H1 (cell line): ENCODE measurements around the gene FAR2. TPM values are rescaled to one million over a fixed set of nuclear protein-coding genes. Genes with fewer than 3 reads are reported as not detected.

Source experiments
- BACH1 ChIP-seq: IDR thresholded peaks from 2 replicates; pipeline ENCODE4 v1.6.1; 2012; ENCODE audit warnings: low read length, improper control_type of control experiment
- CBX5 ChIP-seq: fragments of 300-800, 300-1000 bp; sonication (generic); IDR thresholded peaks from 2 replicates; pipeline ENCODE4 v1.7.1; 2016; ENCODE audit warnings: antibody characterized with exemption, low read length, low read depth
- CHD7 ChIP-seq: fragments of 300-600 bp; sonication (generic); IDR thresholded peaks from 2 replicates; pipeline ENCODE4 v1.7.1; 2012; ENCODE audit warnings: low read length, moderate library complexity, mild to moderate bottlenecking, inconsistent platforms; ENCODE audit not compliant: insufficient replicate concordance
- MAFK ChIP-seq: IDR thresholded peaks from 2 replicates; pipeline ENCODE4 v1.6.1; 2012; ENCODE audit warnings: low read depth, mild to moderate bottlenecking, improper control_type of control experiment, low read length
- RFX5 ChIP-seq: IDR thresholded peaks from 2 replicates; pipeline ENCODE4 v1.6.1; 2011; ENCODE audit warnings: low read depth, low read length, improper control_type of control experiment, borderline replicate concordance
- RXRA ChIP-seq: IDR thresholded peaks from 2 replicates; pipeline ENCODE4 v1.6.1; 2011; ENCODE audit warnings: low read depth, mild to moderate bottlenecking, low read length, moderate library complexity; ENCODE audit not compliant: insufficient read depth
- ZNF274 ChIP-seq: IDR thresholded peaks from 2 replicates; pipeline ENCODE4 v1.7.0; 2012; ENCODE audit warnings: low read length, borderline replicate concordance; ENCODE audit errors: extremely low read depth
- polyA plus RNA-seq, 7 experiments: library from polyadenylated mRNA; depleted of rRNA in 3 of 7; stranded (reverse) in 5 of 7; unstranded in 2 of 7; fragments of >200 nt in 5 of 7; fragments of 200-250 nt in 2 of 7; gene quantifications; 1 replicate in 5 of 7; 2 replicates in 1 of 7; 4 replicates in 1 of 7; pipeline versions ENCODE4 v1.2.1 to v1.2.3, GENCODE V29; 2011 to 2013; ENCODE audit warnings: missing spikeins in 2 of 7, mixed read lengths in 2 of 7
- total RNA-seq: library from RNA; stranded (reverse); fragmentation: NEBNext Ultra II Directional; extraction: Animal tissue kit (Norgen Biotek cat#: 25700); gene quantifications from 2 replicates; pipeline ENCODE4 v1.2.1, GENCODE V29; 2021

The FAR2 gene
- total and polyA plus RNA-seq, 2 of the 8 experiments (the other 6 are each of a cell fraction or from before 2014, with no cell fraction given) = 24.0 to 24.1 TPM

DNA sequence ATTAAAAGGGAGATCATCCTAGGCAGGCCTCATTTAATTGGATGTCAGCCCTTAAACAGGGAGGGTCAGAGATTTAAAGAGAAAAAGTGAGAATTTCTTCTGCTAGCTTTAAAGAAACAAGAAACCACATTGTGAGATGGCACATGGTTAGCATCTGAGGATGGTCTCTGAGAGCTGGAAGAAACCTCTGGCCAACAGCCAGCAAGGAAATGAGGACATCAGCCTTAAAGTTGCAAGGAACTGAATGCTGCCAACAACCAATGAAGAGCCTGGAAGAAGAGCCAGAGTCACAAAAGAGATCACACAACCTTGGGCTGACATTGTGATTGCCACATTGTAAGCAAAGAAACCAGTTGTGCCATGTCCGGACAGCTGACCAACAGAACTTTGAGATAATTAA, 17.5 kb upstream of the FAR2 start (continued):
- TF ChIP-seq CHD7 (no peak), ZNF274 (no peak), RXRA (no peak), BACH1 (no peak), CBX5 (no peak), RFX5 (no peak), MAFK (no peak)
